SK-N-SH (cell line): ENCODE data around the gene PALLD. TPM values are rescaled to one million over a fixed set of nuclear protein-coding genes. Genes with fewer than 3 reads are reported as not detected.

Experiments
- CTCF ChIA-PET: fragments of 300-600, 350-600 bp; formaldehyde crosslinking; extraction: SDS; loops from one replicate; lab custom pipeline; 2021; lab: Yijun Ruan, JAX
- POLR2A ChIA-PET: fragments of 350-600 bp; sonication (Branson Sonifier 250); formaldehyde crosslinking; extraction: SDS; loops from one replicate; lab custom pipeline; 2020; ENCODE audit warnings: antibody characterized with exemption, inconsistent platforms; lab: Yijun Ruan, JAX
- DNase-seq: peaks from one replicate; pipeline ENCODE4 v3.0.0; 2012
- H2AFZ ChIP-seq: fragments of 200-600 bp; sonication (generic); 2 replicates; pipeline ENCODE4 v1.8.1; 2016; ENCODE audit warnings: antibody characterized with exemption, mild to moderate bottlenecking, low read depth
- H3F3A ChIP-seq: fragments of 200-600 bp; sonication (generic); replicated peaks from 2 replicates; pipeline ENCODE3; 2016; ENCODE audit warnings: antibody characterized with exemption, mild to moderate bottlenecking; ENCODE audit not compliant: insufficient read depth
- H3K27ac ChIP-seq, 2 experiments: fragments of 200-500 bp in 1 of 2; fragments of 200-600 bp in 1 of 2; sonication (Bioruptor generic) in 1 of 2; sonication (generic), shearing (Covaris generic) in 1 of 2; 2 replicates each; pipeline versions ENCODE4 v1.5.1 to v1.6.1; 2014 to 2016; ENCODE audit warnings: low read depth in 2 of 2, inconsistent platforms in 1 of 2, low read length in 1 of 2, mild to moderate bottlenecking in 1 of 2, mixed read lengths in 1 of 2
- H3K27me3 ChIP-seq: fragments of 200-600 bp; sonication (generic), shearing (Covaris generic); 2 replicates; pipeline ENCODE4 v1.6.1; 2016; ENCODE audit warnings: mixed run types; ENCODE audit not compliant: insufficient read depth
- H3K36me3 ChIP-seq, 2 experiments: fragments of 200-500 bp in 1 of 2; fragments of 200-600 bp in 1 of 2; sonication (Bioruptor generic) in 1 of 2; sonication (generic) in 1 of 2; replicated peaks in 1 of 2; 2 replicates each; pipeline versions ENCODE3 to v1.5.1; 2014 to 2016; ENCODE audit warnings: low read length in 1 of 2, mild to moderate bottlenecking in 1 of 2; ENCODE audit not compliant: insufficient read depth in 2 of 2, control insufficient read depth in 1 of 2
- H3K4me1 ChIP-seq, 2 experiments: fragments of 200-500 bp in 1 of 2; fragments of 200-600 bp in 1 of 2; sonication (Bioruptor generic) in 1 of 2; sonication (generic), shearing (Covaris generic) in 1 of 2; 2 replicates each; pipeline versions ENCODE4 v1.5.1 to v1.6.1; 2014 to 2016; ENCODE audit warnings: low read depth in 1 of 2, low read length in 1 of 2, mixed run types in 1 of 2; ENCODE audit not compliant: insufficient read depth in 2 of 2, control insufficient read depth in 1 of 2
- H3K4me2 ChIP-seq: fragments of 200-600 bp; sonication (generic), shearing (Covaris generic); 2 replicates; pipeline ENCODE4 v1.6.1; 2017; ENCODE audit warnings: mixed run types
- H3K4me3 ChIP-seq, 2 experiments: fragments of 200-500 bp in 1 of 2; fragments of 200-600 bp in 1 of 2; sonication (Bioruptor generic) in 1 of 2; sonication (generic), shearing (Covaris generic) in 1 of 2; 2 replicates each; pipeline versions ENCODE4 v1.5.1 to v1.8.1; 2014 to 2016; ENCODE audit warnings: low read depth in 2 of 2, inconsistent platforms in 1 of 2, low read length in 1 of 2, mild to moderate bottlenecking in 1 of 2, mixed read lengths in 1 of 2, moderate library complexity in 1 of 2
- H3K79me2 ChIP-seq: fragments of 200-600 bp; sonication (generic); 2 replicates; pipeline ENCODE4 v1.8.1; 2017; ENCODE audit warnings: mild to moderate bottlenecking; ENCODE audit not compliant: insufficient read depth
- H3K9ac ChIP-seq: fragments of 200-600 bp; sonication (generic); 2 replicates; pipeline ENCODE4 v1.6.1; 2017; ENCODE audit warnings: mixed run types
- H3K9me2 ChIP-seq: fragments of 200-600 bp; sonication (generic); 2 replicates; pipeline ENCODE4 v1.6.1; 2017; ENCODE audit warnings: mixed run types
- H3K9me3 ChIP-seq: fragments of 200-600 bp; sonication (generic); 2 replicates; pipeline ENCODE4 v1.6.1; 2017; ENCODE audit warnings: mixed run types, mild to moderate bottlenecking, moderate library complexity
- H4K20me1 ChIP-seq: fragments of 200-600 bp; sonication (generic); 2 replicates; pipeline ENCODE4 v1.6.1; 2017; ENCODE audit warnings: mild to moderate bottlenecking, mixed run types; ENCODE audit not compliant: insufficient read depth
- CHD2 ChIP-seq: fragments of 150-350 bp; IDR thresholded peaks from 2 replicates; pipeline ENCODE4 v1.6.1; 2018; ENCODE audit warnings: low read length; ENCODE audit not compliant: partially characterized antibody
- ELF1 ChIP-seq: IDR thresholded peaks from 2 replicates; pipeline ENCODE4 v1.4.0; 2012
- EZH2phosphoT487 ChIP-seq: fragments of 200-600 bp; sonication (generic); IDR thresholded peaks from 2 replicates; pipeline ENCODE4 v1.6.1; 2017; ENCODE audit warnings: low read depth, mixed run types, mild to moderate bottlenecking, antibody characterized with exemption, moderate library complexity, borderline replicate concordance
- FOSL2 ChIP-seq: IDR thresholded peaks from 2 replicates; pipeline ENCODE4 v1.4.0; 2012; ENCODE audit warnings: low read depth, mild to moderate bottlenecking, moderate library complexity, borderline replicate concordance
- FOXM1 ChIP-seq: IDR thresholded peaks from 2 replicates; pipeline ENCODE4 v1.4.0; 2012; ENCODE audit warnings: low read depth, mild to moderate bottlenecking
- GABPA ChIP-seq: IDR thresholded peaks from 2 replicates; pipeline ENCODE4 v1.4.0; 2012; ENCODE audit warnings: low read depth, mild to moderate bottlenecking
- JUND ChIP-seq: IDR thresholded peaks from 2 replicates; pipeline ENCODE4 v1.4.0; 2012
- MAX ChIP-seq: IDR thresholded peaks from 2 replicates; pipeline ENCODE4 v1.4.0; 2012; ENCODE audit warnings: low read depth
- MXI1 ChIP-seq: IDR thresholded peaks from 2 replicates; pipeline ENCODE4 v1.6.1; 2012; ENCODE audit warnings: mild to moderate bottlenecking, low read depth, low read length, improper control_type of control experiment
- NFIC ChIP-seq: IDR thresholded peaks from 2 replicates; pipeline ENCODE4 v1.4.0; 2012; ENCODE audit warnings: borderline replicate concordance
- PBX3 ChIP-seq: IDR thresholded peaks from 2 replicates; pipeline ENCODE4; 2012
- POLR2AphosphoS5 ChIP-seq: IDR thresholded peaks from 2 replicates; pipeline ENCODE4 v1.6.1; 2012; ENCODE audit warnings: low read depth, low read length
- RCOR1 ChIP-seq: fragments of 150-350 bp; IDR thresholded peaks from 2 replicates; pipeline ENCODE4 v1.6.1; 2017; ENCODE audit warnings: antibody characterized with exemption, low read length
- REST ChIP-seq: IDR thresholded peaks from 2 replicates; pipeline ENCODE4 v1.6.1; 2012; ENCODE audit warnings: mild to moderate bottlenecking, low read depth, low read length, moderate library complexity
- RFX5 ChIP-seq: IDR thresholded peaks from 2 replicates; pipeline ENCODE4 v1.6.1; 2012; ENCODE audit warnings: mild to moderate bottlenecking, improper control_type of control experiment, low read length
- RXRA ChIP-seq: IDR thresholded peaks from 2 replicates; pipeline ENCODE4 v1.4.0; 2012; ENCODE audit warnings: low read depth, mild to moderate bottlenecking, borderline replicate concordance
- SIN3A ChIP-seq: IDR thresholded peaks from 2 replicates; pipeline ENCODE4 v1.6.1; 2012; ENCODE audit warnings: low read depth, mild to moderate bottlenecking, low read length, moderate library complexity, borderline replicate concordance
- TAF1 ChIP-seq: IDR thresholded peaks from 2 replicates; pipeline ENCODE4 v1.6.1; 2012; ENCODE audit warnings: low read depth, mild to moderate bottlenecking, low read length, moderate library complexity, borderline replicate concordance
- TCF12 ChIP-seq: IDR thresholded peaks from 2 replicates; pipeline ENCODE4 v1.4.0; 2012
- TEAD4 ChIP-seq: IDR thresholded peaks from 2 replicates; pipeline ENCODE4 v1.4.0; 2012; ENCODE audit warnings: mild to moderate bottlenecking, borderline replicate concordance; ENCODE audit not compliant: insufficient read depth
- USF2 ChIP-seq: fragments of 150-350 bp; IDR thresholded peaks from 2 replicates; pipeline ENCODE4 v1.6.1; 2017; ENCODE audit warnings: antibody characterized with exemption, low read length, low read depth, borderline replicate concordance
- YY1 ChIP-seq: IDR thresholded peaks from 2 replicates; pipeline ENCODE4 v1.4.0; 2012; ENCODE audit warnings: low read depth, mild to moderate bottlenecking
- ZBTB33 ChIP-seq: IDR thresholded peaks from 2 replicates; pipeline ENCODE4 v1.4.0; 2012; ENCODE audit warnings: low read depth, borderline replicate concordance
- WGBS: methylation state at CpG from one replicate; pipeline ENCODE4 v1.1.6; 2017; ENCODE audit warnings: low lambda C conversion rate; 5-methylcytosine and 5-hydroxymethylcytosine counted together
- polyA plus RNA-seq, 3 experiments: library from polyadenylated mRNA; depleted of rRNA; stranded (reverse); fragments of >200 nt; gene quantifications; 2 replicates each; pipeline ENCODE4 v1.2.3, GENCODE V29; 2012

PALLD gene
- polyA plus RNA-seq, 1 of the 3 experiments (the other 2 are of a cell fraction) = 33.0 TPM

- H3K36me3 ChIP-seq = no peaks in the 10 kb centered on the region
- peaks cover 41% of the 10 kb centered on the region for H3F3A ChIP-seq
- peak overlapping the region; percentile 77 to 79 for H3K4me3 ChIP-seq
- no peaks in the 10 kb centered on the region for H3K9me2 ChIP-seq
- peak overlapping the region; percentile 77 for H3K9ac ChIP-seq
- H3K4me1 ChIP-seq = peaks cover 19 to 30% of the 10 kb centered on the region in 2 experiments
- no peaks in the 10 kb centered on the region for H4K20me1 ChIP-seq
- H2AFZ ChIP-seq = 0 out of 2 replicates have a peak overlapping the region, but pooled peaks have one; percentile 20
- peak overlapping the region; percentile 75 to 93; a peak in 3 of 4 replicates for H3K27ac ChIP-seq
- peak; percentile 33 for DNase-seq
- H3K27me3 ChIP-seq = no peaks in the 10 kb centered on the region
- peak overlapping the region; percentile 90 for H3K4me2 ChIP-seq
- WGBS = 27% methylated on average over 12 of the region's 12 CpGs
- H3K79me2 ChIP-seq = peaks cover 27% of the 10 kb centered on the region
- no peaks in the 10 kb centered on the region for H3K9me3 ChIP-seq
- POLR2A ChIA-PET = no interaction called here
- CTCF ChIA-PET = interaction anchor here (0.7 to 3.1 kb wide), 8 partner anchors 9 to 292 kb away, joined by 3 to 16 read pairs (median 3); no protein-coding TSS in a partner anchor
- TF ChIP-seq TEAD4 (peak; percentile 80), RCOR1 (no peak), POLR2AphosphoS5 (peak; percentile 80; the same call in 1 of the 2 replicates), JUND (peak; percentile 88), EZH2phosphoT487 (no peak), USF2 (no peak), MXI1 (no peak), CHD2 (no peak), MAX (peak; percentile 76), GABPA (no peak), TAF1 (no peak; the same call in 1 of the 2 replicates), TCF12 (peak; percentile 98), NFIC (peak; percentile 88), REST (peak; percentile 57; the same call in 1 of the 2 replicates), SIN3A (peak; percentile 73; the same call in 1 of the 2 replicates), FOSL2 (peak; percentile 91), FOXM1 (peak; percentile 83), ZBTB33 (peak; percentile 42; the same call in 1 of the 2 replicates), ELF1 (peak; percentile 50; the same call in 1 of the 2 replicates), YY1 (0 out of 2 replicates have a peak, but pooled peaks have one; percentile 12), RFX5 (no peak), RXRA (peak; percentile 49), PBX3 (peak; percentile 94)
These were observed 133.8 kb downstream of the PALLD start for GRCh38 chr4:168630445-168631187.
